Measurements from ENCODE around the gene C6orf89.

C6orf89 gene

DNA sequence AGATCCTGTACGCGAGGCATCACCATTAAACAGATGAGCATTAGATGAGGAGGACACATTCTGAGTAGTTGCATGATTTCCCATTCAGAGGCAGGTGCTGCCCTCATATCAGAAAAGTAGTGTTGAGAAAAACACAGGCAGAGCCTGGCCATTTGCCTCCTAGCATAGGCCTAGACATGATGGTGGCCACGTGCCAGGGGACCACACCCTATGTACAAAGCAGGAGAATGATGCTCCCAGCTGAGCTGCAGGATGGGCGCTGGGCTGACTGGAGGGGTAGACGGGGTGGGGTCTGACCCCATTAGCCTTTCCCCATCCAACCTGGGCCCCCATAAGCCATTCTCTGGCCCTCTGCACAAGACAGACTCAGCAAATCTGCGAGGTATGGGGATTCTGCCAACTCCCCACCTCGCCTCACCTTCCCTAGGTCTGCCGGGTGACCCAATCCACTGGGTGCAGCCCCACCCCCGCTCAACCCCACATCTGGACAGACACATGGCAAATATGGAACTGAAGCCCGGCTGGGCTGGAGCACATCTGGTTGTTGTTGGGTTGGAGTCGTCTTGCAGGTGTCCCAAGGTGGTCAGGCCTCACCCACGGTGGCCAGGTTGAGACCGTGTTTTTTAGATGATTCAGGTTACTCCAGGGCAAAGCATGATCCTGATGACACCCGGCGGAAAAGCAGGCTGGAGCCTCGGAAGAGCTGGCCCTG is 82.7 kb downstream of the C6orf89 start:
- no peak for TF ChIP-seq CTCF (IDR thresholded peaks at IDR 0.05)

- no peak for TF ChIP-seq CTCF (IDR thresholded peaks at IDR 0.05)
These were observed 83.5 kb downstream of the C6orf89 start for GRCh38 chr6:36969240-36969691.

DNA sequence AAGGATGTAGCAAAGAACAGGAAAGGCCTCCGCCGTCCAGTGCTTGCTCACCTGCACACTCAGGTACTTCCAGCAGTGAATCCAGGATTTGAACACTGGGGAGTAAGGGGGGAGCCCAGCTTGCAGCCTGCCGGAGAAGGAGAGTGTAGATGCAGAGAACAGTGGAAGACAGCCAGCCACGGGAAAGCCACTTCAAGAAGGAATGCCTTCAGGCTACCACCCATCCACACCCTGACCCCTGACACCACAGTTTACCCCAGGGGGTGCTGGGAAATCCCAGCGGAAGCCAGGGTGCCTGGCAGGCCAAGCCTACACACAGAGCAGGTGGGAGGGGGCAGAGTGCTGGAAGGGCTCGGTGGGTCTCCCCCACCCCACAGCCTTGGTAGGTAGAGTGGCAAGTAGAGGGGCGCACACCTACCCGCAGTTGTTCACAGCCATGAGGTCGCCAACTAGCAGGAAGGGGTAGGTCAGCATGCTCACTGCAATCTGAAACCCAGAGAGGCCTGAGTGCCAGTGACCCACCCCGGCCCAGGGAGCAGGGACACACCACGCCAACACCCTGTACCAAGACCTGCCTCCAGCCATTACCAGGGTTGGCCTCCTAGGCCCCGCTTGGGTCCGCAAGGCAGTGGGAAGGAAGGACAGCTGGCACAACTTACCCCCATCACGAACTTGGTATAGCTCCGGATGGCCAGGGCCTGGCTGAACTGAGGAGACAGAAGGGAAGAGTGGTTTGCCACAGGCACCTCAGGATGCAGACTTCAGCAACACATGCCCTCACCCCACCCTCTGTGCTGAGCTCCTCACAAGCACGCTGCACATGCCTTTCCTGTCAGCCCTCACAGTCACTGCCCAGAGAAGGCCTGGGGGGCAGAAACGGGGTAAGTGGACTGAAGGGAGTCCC is 84.5 kb downstream of the C6orf89 start:
- no peak for TF ChIP-seq CTCF (IDR thresholded peaks at IDR 0.05)

- TF ChIP-seq CTCF (IDR thresholded peaks at IDR 0.05), result no peak
These were observed 85.4 kb downstream of the C6orf89 start for GRCh38 chr6:36970892-36971842.

DNA sequence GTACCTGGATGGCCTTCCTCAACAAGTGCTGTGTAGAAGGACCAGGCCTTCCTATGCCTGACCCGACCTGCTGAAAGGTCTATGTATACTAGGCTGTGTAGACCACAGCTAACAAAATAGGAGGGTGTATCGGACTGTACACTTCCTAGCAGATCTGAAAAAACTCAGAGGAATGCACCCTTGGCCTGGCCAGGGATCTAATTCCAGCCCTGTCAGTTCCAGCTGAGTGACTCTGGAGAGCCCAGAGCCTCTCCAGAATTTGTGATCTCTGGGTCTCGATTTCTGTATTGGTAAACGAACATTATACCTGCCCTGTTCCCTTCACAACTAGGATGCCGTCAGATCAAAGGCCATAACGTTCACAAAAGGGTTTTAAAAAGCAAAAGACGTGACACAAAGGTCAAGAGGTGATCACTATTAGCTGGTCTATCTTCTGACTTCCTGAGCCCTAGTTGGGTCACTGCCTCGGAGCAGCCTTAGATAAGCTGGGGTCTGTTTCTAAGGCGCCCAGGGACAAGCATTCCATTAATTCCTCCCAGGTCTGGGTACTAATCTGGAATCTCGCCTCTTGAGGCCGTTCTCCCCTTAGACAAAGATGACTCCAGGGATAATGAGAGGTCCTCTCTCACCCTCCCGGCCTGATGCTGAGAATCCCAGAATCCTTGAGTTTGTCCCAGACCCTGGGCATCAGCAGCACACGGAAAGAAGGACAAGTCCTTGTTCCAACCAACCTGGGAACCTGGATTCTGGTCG is 86.3 kb downstream of the C6orf89 start:
- TF ChIP-seq CTCF (IDR thresholded peaks at IDR 0.05), result no peak

DNA sequence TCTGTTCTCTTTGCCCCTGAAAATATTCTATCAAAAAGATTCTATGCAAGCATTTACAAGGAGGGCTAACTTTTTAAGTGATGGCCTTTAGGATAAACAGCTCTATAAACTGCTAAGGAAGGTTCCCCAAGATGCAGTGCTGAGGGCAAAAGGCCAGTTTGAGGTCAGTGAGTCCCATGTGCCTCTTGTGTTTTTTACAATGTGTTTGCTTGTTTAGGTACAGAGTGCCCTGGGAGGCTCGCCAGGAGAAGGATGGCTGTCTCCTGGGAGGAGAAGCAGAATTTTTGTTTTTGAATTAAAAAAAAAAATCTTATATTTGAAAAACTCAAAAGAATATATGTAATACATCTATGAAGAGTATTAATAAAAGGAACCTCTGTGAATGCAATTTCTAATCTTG is 87.4 kb downstream of the C6orf89 start:
- no peak for TF ChIP-seq CTCF (IDR thresholded peaks at IDR 0.05)

All from LNCAP (cell line).